Upper lobe of left lung (tissue), 4 donors: ENCODE results near the gene C3orf22.

Source experiments
- CTCF ChIP-seq, 6 experiments: fragments of 450-650 bp in 4 of 6; fragments of 200-600 bp in 2 of 6; sonication (generic) in 2 of 6; IDR thresholded peaks; one replicate each; pipeline ENCODE4 v1.5.1; 2016 to 2019; ENCODE audit warnings: antibody characterized with exemption in 6 of 6
- EP300 ChIP-seq, 4 donors: sonication (generic); formaldehyde crosslinking; IDR thresholded peaks; one replicate each; pipeline ENCODE4 v1.5.1; 2017; ENCODE audit warnings: antibody characterized with exemption in 4 of 4, control low read depth in 2 of 4
- POLR2A ChIP-seq, 4 donors: fragments of 450-650 bp; IDR thresholded peaks; one replicate each; pipeline ENCODE4 v1.5.1; 2016 to 2017; ENCODE audit warnings: antibody characterized with exemption in 4 of 4, mild to moderate bottlenecking in 2 of 4

- TF ChIP-seq CTCF (IDR thresholded peaks at IDR 0.05) (no peak), POLR2A (IDR thresholded peaks at IDR 0.05) (no peak), EP300 (IDR thresholded peaks at IDR 0.05) (no peak)
These were observed 23.6 kb upstream of the C3orf22 start for GRCh38 chr3:126582311-126582710.
